ENCODE data around the gene FLII.

DNA sequence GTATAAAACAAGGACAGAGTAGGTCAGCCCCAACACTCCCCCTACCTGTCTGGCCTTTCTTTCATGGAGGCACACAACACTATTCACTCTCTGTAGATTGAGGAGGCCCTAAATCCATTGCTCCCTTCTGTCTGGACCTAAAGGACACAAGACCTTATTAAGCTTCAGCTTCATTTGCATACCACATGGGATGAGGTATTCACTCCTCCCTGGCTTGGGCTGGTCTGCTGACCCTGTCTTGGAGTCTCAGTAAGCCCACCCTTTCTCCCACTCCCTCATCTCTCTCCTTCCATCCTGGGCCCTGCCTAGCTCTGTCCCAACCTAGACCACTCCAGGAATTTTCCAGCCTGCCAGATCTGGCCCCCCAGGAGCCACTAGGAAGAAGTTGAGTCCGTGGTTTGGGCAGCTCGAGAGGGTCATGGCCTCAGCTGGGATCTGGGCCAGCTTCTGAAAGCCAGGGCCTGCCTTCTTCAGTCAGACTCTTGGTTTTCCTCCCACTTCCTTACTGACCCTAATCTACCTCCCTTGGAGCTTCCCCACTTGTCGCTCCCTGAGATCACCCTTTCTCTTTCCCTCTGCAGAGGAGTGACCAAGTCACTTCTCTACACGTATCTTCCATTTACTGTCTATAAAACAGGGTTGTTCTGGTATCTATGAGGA, 39.7 kb downstream of the FLII start:
- TF ChIP-seq SMAD3 (CRISPR knock-in tag; IDR thresholded peaks at IDR 0.05; ENCODE audit: borderline replicate concordance) (no peak), CTCF (IDR thresholded peaks at IDR 0.05) (no peak), ZNF512 (CRISPR knock-in tag; IDR thresholded peaks at IDR 0.05; ENCODE audit: borderline replicate concordance) (no peak), TEAD4 (CRISPR knock-in tag; IDR thresholded peaks at IDR 0.05) (no peak), USF2 (CRISPR knock-in tag; IDR thresholded peaks at IDR 0.05) (no peak), NFYB (CRISPR knock-in tag; conservative IDR thresholded peaks at IDR 0.05; ENCODE audit: low read depth) (no peak)
- TF ChIP-seq, protein P1, sequence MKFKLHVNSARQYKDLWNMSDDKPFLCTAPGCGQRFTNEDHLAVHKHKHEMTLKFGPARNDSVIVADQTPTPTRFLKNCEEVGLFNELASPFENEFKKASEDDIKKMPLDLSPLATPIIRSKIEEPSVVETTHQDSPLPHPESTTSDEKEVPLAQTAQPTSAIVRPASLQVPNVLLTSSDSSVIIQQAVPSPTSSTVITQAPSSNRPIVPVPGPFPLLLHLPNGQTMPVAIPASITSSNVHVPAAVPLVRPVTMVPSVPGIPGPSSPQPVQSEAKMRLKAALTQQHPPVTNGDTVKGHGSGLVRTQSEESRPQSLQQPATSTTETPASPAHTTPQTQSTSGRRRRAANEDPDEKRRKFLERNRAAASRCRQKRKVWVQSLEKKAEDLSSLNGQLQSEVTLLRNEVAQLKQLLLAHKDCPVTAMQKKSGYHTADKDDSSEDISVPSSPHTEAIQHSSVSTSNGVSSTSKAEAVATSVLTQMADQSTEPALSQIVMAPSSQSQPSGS (CRISPR knock-in tag; IDR thresholded peaks at IDR 0.05; ENCODE audit: borderline replicate concordance, low read depth), result no peak
- TF ChIP-seq, protein P2, sequence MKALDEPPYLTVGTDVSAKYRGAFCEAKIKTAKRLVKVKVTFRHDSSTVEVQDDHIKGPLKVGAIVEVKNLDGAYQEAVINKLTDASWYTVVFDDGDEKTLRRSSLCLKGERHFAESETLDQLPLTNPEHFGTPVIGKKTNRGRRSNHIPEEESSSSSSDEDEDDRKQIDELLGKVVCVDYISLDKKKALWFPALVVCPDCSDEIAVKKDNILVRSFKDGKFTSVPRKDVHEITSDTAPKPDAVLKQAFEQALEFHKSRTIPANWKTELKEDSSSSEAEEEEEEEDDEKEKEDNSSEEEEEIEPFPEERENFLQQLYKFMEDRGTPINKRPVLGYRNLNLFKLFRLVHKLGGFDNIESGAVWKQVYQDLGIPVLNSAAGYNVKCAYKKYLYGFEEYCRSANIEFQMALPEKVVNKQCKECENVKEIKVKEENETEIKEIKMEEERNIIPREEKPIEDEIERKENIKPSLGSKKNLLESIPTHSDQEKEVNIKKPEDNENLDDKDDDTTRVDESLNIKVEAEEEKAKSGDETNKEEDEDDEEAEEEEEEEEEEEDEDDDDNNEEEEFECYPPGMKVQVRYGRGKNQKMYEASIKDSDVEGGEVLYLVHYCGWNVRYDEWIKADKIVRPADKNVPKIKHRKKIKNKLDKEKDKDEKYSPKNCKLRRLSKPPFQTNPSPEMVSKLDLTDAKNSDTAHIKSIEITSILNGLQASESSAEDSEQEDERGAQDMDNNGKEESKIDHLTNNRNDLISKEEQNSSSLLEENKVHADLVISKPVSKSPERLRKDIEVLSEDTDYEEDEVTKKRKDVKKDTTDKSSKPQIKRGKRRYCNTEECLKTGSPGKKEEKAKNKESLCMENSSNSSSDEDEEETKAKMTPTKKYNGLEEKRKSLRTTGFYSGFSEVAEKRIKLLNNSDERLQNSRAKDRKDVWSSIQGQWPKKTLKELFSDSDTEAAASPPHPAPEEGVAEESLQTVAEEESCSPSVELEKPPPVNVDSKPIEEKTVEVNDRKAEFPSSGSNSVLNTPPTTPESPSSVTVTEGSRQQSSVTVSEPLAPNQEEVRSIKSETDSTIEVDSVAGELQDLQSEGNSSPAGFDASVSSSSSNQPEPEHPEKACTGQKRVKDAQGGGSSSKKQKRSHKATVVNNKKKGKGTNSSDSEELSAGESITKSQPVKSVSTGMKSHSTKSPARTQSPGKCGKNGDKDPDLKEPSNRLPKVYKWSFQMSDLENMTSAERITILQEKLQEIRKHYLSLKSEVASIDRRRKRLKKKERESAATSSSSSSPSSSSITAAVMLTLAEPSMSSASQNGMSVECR (CRISPR knock-in tag; IDR thresholded peaks at IDR 0.05; ENCODE audit: borderline replicate concordance), result no peak
- TF ChIP-seq, protein P3, sequence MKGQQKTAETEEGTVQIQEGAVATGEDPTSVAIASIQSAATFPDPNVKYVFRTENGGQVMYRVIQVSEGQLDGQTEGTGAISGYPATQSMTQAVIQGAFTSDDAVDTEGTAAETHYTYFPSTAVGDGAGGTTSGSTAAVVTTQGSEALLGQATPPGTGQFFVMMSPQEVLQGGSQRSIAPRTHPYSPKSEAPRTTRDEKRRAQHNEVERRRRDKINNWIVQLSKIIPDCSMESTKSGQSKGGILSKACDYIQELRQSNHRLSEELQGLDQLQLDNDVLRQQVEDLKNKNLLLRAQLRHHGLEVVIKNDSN (CRISPR knock-in tag; IDR thresholded peaks at IDR 0.05), result no peak

All from WTC11 (cell line).